ENCODE results near the gene KRT73. TPM values are rescaled to one million over a fixed set of nuclear protein-coding genes. Genes with fewer than 3 reads are reported as not detected.

The KRT73 gene
- total RNA-seq, 1 experiment from 2014 or later = 0.51 TPM

- DNase-seq (ENCODE audit: low read depth) = no peak
- in situ Hi-C loops (cut with HindIII; ENCODE audit: low pct_unique_long_range_greater_than_20kb, low sequenced_read_pairs) = loop anchor here (10.0 kb wide), 1 partner anchor 434 kb away; no protein-coding TSS in a partner anchor
Observed at GRCh38 chr12:52649066-52649465, 30.7 kb upstream of the KRT73 start.

- DNase-seq (ENCODE audit: low read depth) = no peak
- in situ Hi-C loops (cut with HindIII; ENCODE audit: low pct_unique_long_range_greater_than_20kb, low sequenced_read_pairs) = loop anchor here (10.0 kb wide), 1 partner anchor 433 kb away; no protein-coding TSS in a partner anchor
Observed at GRCh38 chr12:52648012-52648550, 29.7 kb upstream of the KRT73 start.

- in situ Hi-C loops (cut with HindIII; ENCODE audit: low pct_unique_long_range_greater_than_20kb, low sequenced_read_pairs) = loop anchor here (10.0 kb wide), 1 partner anchor 433 kb away; no protein-coding TSS in a partner anchor
- DNase-seq (ENCODE audit: low read depth) = no peak
Observed at GRCh38 chr12:52647601-52648000, 29.2 kb upstream of the KRT73 start.

GRCh38 chr12:52646613-52647012 is 28.3 kb upstream of the KRT73 start:
- DNase-seq (ENCODE audit: low read depth) = no peak
- in situ Hi-C loops (cut with HindIII; ENCODE audit: low pct_unique_long_range_greater_than_20kb, low sequenced_read_pairs) = loop anchor here (10.0 kb wide), 1 partner anchor 432 kb away; no protein-coding TSS in a partner anchor

GRCh38 chr12:52645982-52646381 is 27.6 kb upstream of the KRT73 start:
- in situ Hi-C loops (cut with HindIII; ENCODE audit: low pct_unique_long_range_greater_than_20kb, low sequenced_read_pairs) = loop anchor here (10.0 kb wide), 1 partner anchor 431 kb away; no protein-coding TSS in a partner anchor

GRCh38 chr12:52645120-52645761 is 26.9 kb upstream of the KRT73 start:
- in situ Hi-C loops (cut with HindIII; ENCODE audit: low pct_unique_long_range_greater_than_20kb, low sequenced_read_pairs) = loop anchor here (10.0 kb wide), 1 partner anchor 430 kb away; no protein-coding TSS in a partner anchor

More at GRCh38 chr12:52645982-52646381, 27.6 kb upstream of the KRT73 start:
- DNase-seq (ENCODE audit: low read depth) = no peak

GRCh38 chr12:52644078-52644415 is 25.7 kb upstream of the KRT73 start:
- no peak for DNase-seq (ENCODE audit: low read depth)
- in situ Hi-C loops (cut with HindIII; ENCODE audit: low pct_unique_long_range_greater_than_20kb, low sequenced_read_pairs) = loop anchor here (10.0 kb wide), 1 partner anchor 429 kb away; no protein-coding TSS in a partner anchor

More at GRCh38 chr12:52645120-52645761, 26.9 kb upstream of the KRT73 start:
- DNase-seq (ENCODE audit: low read depth) = no peak

- no peak for DNase-seq (ENCODE audit: low read depth)
- in situ Hi-C loops (cut with HindIII; ENCODE audit: low pct_unique_long_range_greater_than_20kb, low sequenced_read_pairs) = loop anchor here (10.0 kb wide), 1 partner anchor 429 kb away; no protein-coding TSS in a partner anchor
Observed at GRCh38 chr12:52643233-52644077, 25.1 kb upstream of the KRT73 start.

GRCh38 chr12:52641468-52641867 is 23.1 kb upstream of the KRT73 start:
- no peak for DNase-seq (ENCODE audit: low read depth)
- in situ Hi-C loops (cut with HindIII; ENCODE audit: low pct_unique_long_range_greater_than_20kb, low sequenced_read_pairs) = loop anchor here (10.0 kb wide), 1 partner anchor 427 kb away; no protein-coding TSS in a partner anchor

- DNase-seq (ENCODE audit: low read depth) = no peak
- in situ Hi-C loops (cut with HindIII; ENCODE audit: low pct_unique_long_range_greater_than_20kb, low sequenced_read_pairs) = no loop called here
Observed at GRCh38 chr12:52637299-52637698, 18.9 kb upstream of the KRT73 start.

GRCh38 chr12:52636592-52637258 is 18.4 kb upstream of the KRT73 start:
- in situ Hi-C loops (cut with HindIII; ENCODE audit: low pct_unique_long_range_greater_than_20kb, low sequenced_read_pairs) = no loop called here
- no peak for DNase-seq (ENCODE audit: low read depth)

- in situ Hi-C loops (cut with HindIII; ENCODE audit: low pct_unique_long_range_greater_than_20kb, low sequenced_read_pairs) = no loop called here
- no peak for DNase-seq (ENCODE audit: low read depth)
Observed at GRCh38 chr12:52636189-52636588, 17.8 kb upstream of the KRT73 start.

- no peak for DNase-seq (ENCODE audit: low read depth)
- in situ Hi-C loops (cut with HindIII; ENCODE audit: low pct_unique_long_range_greater_than_20kb, low sequenced_read_pairs) = no loop called here
Observed at GRCh38 chr12:52634266-52635056, 16.1 kb upstream of the KRT73 start.

- DNase-seq (ENCODE audit: low read depth) = no peak
- in situ Hi-C loops (cut with HindIII; ENCODE audit: low pct_unique_long_range_greater_than_20kb, low sequenced_read_pairs) = no loop called here
Observed at GRCh38 chr12:52633383-52633782, 15.0 kb upstream of the KRT73 start.

- no peak for DNase-seq (ENCODE audit: low read depth)
- in situ Hi-C loops (cut with HindIII; ENCODE audit: low pct_unique_long_range_greater_than_20kb, low sequenced_read_pairs) = no loop called here
Observed at GRCh38 chr12:52632656-52633055, 14.3 kb upstream of the KRT73 start.

GRCh38 chr12:52631676-52632459 is 13.5 kb upstream of the KRT73 start:
- DNase-seq (ENCODE audit: low read depth) = no peak
- in situ Hi-C loops (cut with HindIII; ENCODE audit: low pct_unique_long_range_greater_than_20kb, low sequenced_read_pairs) = no loop called here

- no peak for DNase-seq (ENCODE audit: low read depth)
- in situ Hi-C loops (cut with HindIII; ENCODE audit: low pct_unique_long_range_greater_than_20kb, low sequenced_read_pairs) = no loop called here
Observed at GRCh38 chr12:52631264-52631663, 12.9 kb upstream of the KRT73 start.

Data from Caki2 (cell line).